ENCODE measurements around the gene STX8. TPM values are rescaled to one million over a fixed set of nuclear protein-coding genes. Genes with fewer than 3 reads are reported as not detected.

The STX8 gene
- total RNA-seq, 2 donors from 2014 or later = 41.6 to 57.2 TPM

DNA sequence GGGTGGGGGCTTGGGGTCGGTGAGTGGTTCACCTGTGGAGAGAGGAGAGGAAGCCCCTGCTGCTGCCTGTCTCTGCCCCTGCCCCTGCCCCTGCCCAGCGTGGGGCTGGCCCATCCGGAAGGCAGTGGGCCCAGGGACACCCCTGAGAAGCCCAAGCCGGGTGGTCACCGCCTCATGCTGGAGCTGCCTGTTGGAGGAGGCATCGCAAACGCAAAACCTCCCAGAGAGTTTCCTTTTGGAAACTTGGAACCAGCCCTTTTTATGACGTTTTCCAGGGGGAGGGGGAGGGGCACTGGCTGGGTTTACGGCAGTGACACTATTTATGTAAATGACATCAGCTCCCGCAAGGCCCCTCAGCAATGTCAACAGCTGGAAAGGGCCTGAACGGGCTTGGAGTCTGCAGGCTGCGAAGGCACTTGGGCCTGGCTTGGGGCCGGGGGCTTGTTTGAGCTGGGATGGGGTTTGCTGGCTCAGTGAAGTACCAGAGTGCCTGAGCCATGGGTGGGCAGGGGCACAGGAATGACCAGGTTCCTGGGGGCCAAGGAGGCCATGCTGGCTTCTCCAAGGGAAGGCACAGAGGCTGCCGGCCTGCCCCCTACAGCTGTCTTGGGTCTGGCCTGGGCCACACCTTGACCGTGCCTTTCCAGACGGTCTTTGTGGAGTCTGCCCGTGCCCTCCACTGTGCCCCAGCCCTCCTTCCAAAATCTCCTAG, 334.8 kb downstream of the STX8 start:
- peak overlapping the region; percentile 71 to 80 for H3K9ac ChIP-seq (ENCODE audit: low read depth in 2 of 2, low read length in 2 of 2)
- peaks cover 10% of the 10 kb centered on the region for H3K4me1 ChIP-seq
- no peaks in the 10 kb centered on the region for H3K36me3 ChIP-seq
- H3K9me3 ChIP-seq = no peaks in the 10 kb centered on the region
- intact Hi-C loops (cut with DNase I) = no loop called here
- DNase-seq = peak; percentile 84
- peak overlapping the region; percentile 83 for H3K27ac ChIP-seq
- no peaks in the 10 kb centered on the region for H3K27me3 ChIP-seq
- H3K4me3 ChIP-seq = peak overlapping the region; percentile 50
- TF ChIP-seq, protein P1, sequence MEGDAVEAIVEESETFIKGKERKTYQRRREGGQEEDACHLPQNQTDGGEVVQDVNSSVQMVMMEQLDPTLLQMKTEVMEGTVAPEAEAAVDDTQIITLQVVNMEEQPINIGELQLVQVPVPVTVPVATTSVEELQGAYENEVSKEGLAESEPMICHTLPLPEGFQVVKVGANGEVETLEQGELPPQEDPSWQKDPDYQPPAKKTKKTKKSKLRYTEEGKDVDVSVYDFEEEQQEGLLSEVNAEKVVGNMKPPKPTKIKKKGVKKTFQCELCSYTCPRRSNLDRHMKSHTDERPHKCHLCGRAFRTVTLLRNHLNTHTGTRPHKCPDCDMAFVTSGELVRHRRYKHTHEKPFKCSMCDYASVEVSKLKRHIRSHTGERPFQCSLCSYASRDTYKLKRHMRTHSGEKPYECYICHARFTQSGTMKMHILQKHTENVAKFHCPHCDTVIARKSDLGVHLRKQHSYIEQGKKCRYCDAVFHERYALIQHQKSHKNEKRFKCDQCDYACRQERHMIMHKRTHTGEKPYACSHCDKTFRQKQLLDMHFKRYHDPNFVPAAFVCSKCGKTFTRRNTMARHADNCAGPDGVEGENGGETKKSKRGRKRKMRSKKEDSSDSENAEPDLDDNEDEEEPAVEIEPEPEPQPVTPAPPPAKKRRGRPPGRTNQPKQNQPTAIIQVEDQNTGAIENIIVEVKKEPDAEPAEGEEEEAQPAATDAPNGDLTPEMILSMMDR (IDR thresholded peaks at IDR 0.05) = no peak

DNA sequence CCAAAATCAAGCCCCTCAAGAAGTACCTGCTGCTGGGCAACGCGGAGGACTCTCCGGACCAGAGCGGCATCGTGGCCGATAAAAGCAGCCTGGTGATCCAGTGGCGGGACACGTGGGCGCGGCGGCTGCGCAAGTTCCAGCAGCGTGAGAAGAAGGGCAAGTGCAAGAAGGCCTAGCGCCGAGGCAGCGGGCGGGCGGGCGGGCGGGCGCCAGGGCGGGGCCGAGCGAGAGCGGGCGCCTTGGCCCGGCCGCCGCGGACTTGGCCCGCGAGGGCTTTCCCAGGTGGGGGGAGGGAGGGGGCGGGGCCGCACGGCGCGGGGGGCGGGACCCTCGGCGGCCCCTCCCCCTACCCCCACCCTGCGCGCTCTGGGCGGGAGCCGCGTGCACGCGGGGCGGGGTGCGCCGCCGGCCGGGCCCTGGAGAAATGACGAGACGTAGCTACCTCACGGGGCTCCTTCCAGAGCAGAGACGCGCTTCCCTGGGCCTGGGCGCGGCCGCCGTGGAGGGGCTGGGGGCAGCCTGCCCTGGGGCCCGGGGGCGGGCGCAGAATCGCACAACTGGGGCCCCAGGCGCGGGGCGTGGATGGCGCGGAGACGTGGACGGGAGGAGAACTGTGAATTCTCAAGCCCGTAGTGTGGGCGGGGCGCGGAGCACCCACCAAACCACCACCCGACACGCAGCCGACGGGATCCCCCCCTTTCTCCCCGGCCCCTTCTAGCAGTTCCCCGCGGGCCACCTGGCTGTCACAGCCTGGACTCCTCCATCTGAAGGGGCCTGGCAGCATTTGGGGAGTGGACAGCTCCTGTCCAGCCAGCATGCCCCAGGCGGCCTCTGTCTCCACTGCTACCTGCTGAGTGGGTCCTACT, 335.6 kb downstream of the STX8 start:
- Histone ChIP-seq H3K4me3 (peak overlapping the region; percentile 50), H3K27me3 (no peaks in the 10 kb centered on the region), H3K27ac (peak overlapping the region; percentile 83), H3K9ac (ENCODE audit: low read depth in 2 of 2, low read length in 2 of 2) (peak overlapping the region; percentile 80 to 84), H3K9me3 (no peaks in the 10 kb centered on the region), H3K4me1 (peaks cover 10% of the 10 kb centered on the region), H3K36me3 (no peaks in the 10 kb centered on the region)
- DNase-seq = peak; percentile 79
- intact Hi-C loops (cut with DNase I) = no loop called here
- TF ChIP-seq, protein P1 (IDR thresholded peaks at IDR 0.05) = no peak

DNA sequence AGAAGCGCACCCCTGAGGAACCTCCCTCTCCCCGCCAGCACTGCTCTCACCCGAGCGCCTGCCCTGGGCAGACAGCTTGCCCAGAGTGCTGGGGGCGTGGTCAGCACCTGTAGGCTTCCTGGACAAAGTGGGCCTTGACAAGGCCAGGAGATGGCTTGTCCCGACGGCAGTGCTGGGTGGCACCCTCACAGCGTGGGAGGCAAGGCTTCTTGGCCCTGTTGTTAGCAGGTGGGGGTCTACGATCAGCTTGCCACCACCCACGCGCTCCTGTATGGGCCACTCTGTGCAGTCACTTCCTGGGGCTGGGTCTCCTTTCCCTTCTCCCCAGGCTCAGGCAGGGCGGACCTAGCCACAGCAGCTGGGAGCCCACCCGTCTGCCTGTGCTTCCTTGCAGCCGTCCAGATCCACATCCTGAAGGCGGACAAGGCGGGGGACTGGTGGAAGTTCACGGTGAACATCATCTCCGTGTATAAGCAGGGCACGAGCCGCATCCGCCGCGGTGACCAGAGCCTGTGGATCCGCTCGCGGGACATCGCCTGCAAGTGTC, 336.3 kb downstream of the STX8 start:
- Histone ChIP-seq H3K9me3 (no peaks in the 10 kb centered on the region), H3K36me3 (no peaks in the 10 kb centered on the region), H3K4me1 (peaks cover 10% of the 10 kb centered on the region), H3K27ac (peak overlapping the region; percentile 41), H3K27me3 (no peaks in the 10 kb centered on the region), H3K9ac (ENCODE audit: low read depth in 2 of 2, low read length in 2 of 2) (peak overlapping the region; percentile 71 to 84), H3K4me3 (peak overlapping the region; percentile 30)
- peak; percentile 45 for DNase-seq
- intact Hi-C loops (cut with DNase I) = no loop called here
- TF ChIP-seq, protein P1 (IDR thresholded peaks at IDR 0.05) = no peak

DNA sequence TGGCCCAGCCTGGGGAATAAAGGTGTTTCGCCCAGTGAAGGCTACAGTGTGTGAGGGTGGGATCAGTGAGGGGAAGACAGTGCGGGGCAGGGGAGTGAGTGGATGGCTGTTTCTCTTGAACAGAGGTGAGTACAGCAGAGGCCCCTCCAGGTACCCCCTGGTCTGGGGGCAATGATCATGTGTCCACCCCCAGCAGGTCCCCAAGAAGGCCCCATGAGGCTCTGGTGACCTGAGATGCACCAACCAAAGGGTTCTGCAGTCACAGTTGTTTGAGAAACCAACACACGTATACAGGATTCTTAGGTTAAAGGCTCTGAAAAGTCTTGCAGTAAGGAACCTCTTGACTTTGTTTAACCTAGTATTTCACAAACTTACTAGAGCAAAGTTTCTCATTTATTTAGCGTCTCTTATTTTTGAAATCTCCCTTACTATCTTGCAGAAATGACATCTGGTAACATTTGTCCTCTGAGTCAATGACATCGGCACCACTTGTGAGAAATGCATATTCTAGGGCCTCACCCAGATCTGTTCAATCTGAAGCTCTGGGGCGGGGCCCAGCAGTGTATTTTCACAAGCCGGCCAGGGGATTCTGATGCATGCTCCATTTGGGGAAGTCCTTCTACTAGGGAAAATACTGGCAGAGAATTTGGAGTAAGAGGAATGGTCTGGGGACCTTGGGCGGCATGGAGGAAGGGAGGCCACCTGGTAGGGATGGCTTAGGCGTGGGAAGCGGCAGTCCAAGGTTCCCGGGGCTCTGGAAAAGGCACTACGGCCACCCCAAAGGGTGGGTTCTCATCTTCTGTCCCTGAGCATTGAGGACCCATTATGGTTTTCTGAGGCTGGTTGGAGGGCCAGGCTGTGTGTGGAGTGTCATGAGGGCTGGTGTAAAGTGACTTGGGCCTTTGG, 337.0 kb downstream of the STX8 start:
- H3K4me1 ChIP-seq = peaks cover 10% of the 10 kb centered on the region
- peak overlapping the region; percentile 41 for H3K27ac ChIP-seq
- H3K9me3 ChIP-seq = no peaks in the 10 kb centered on the region
- peak overlapping the region; percentile 71 to 84 for H3K9ac ChIP-seq (ENCODE audit: low read depth in 2 of 2, low read length in 2 of 2)
- no peak for DNase-seq
- H3K36me3 ChIP-seq = no peaks in the 10 kb centered on the region
- TF ChIP-seq, protein P1 (IDR thresholded peaks at IDR 0.05) = no peak
- intact Hi-C loops (cut with DNase I) = no loop called here
- no peak overlapping the region for H3K4me3 ChIP-seq
- H3K27me3 ChIP-seq = no peaks in the 10 kb centered on the region
